K562 (cell line): ENCODE results near the gene MGAT4B. TPM values are rescaled to one million over a fixed set of nuclear protein-coding genes. Genes with fewer than 3 reads are reported as not detected.

Experiments used
- DPF2 ChIP-seq: fragments of 450-650 bp; IDR thresholded peaks from 2 replicates; pipeline ENCODE4 v1.6.1; 2016
- EP400 ChIP-seq: fragments of 450-650 bp; IDR thresholded peaks from 2 replicates; pipeline ENCODE4 v1.6.1; 2017; ENCODE audit warnings: antibody characterized with exemption, mild to moderate bottlenecking, moderate library complexity
- FOXM1 ChIP-seq, 2 experiments: fragments of 450-650 bp in 1 of 2; sonication (generic) in 1 of 2; formaldehyde crosslinking in 1 of 2; IDR thresholded peaks; 2 replicates each; pipeline versions ENCODE4 v1.6.1 to v1.9.0; 2017 to 2022; ENCODE audit warnings: low read depth in 2 of 2, mild to moderate bottlenecking in 2 of 2, missing genetic modification reagents in 1 of 2, moderate library complexity in 1 of 2
- GTF2A2 ChIP-seq: IDR thresholded peaks from 2 replicates; pipeline ENCODE4 v1.6.1; 2016; ENCODE audit warnings: mild to moderate bottlenecking, missing genetic modification characterization, missing compliant biosample characterization
- KDM4B ChIP-seq, 2 experiments: fragments of 450-650 bp in 1 of 2; sonication (generic) in 1 of 2; IDR thresholded peaks; 2 replicates each; pipeline ENCODE4 v1.6.1; 2016 to 2017; ENCODE audit warnings: borderline replicate concordance in 2 of 2, antibody characterized with exemption in 1 of 2, low read depth in 1 of 2, mild to moderate bottlenecking in 1 of 2
- POLR2A ChIP-seq: fragments of 450-650 bp; conservative IDR thresholded peaks from 2 replicates; pipeline ENCODE4 v1.6.1; 2016
- RBFOX2 ChIP-seq: fragments of 200-400 bp; formaldehyde crosslinking; IDR thresholded peaks from 2 replicates; pipeline ENCODE4 v1.6.1; 2017; ENCODE audit warnings: low read depth, mild to moderate bottlenecking, low read length, moderate library complexity
- RUNX1 ChIP-seq: sonication (generic); IDR thresholded peaks from 2 replicates; pipeline ENCODE4 v1.6.1; 2016; ENCODE audit warnings: antibody characterized with exemption, low read depth
- TAL1 ChIP-seq: fragments of 450-650 bp; IDR thresholded peaks from 2 replicates; pipeline ENCODE4 v1.6.1; 2016; ENCODE audit warnings: mild to moderate bottlenecking
- polyA plus RNA-seq, 8 experiments: library from polyadenylated mRNA; depleted of rRNA in 4 of 8; stranded (reverse) in 5 of 8; unstranded in 3 of 8; fragments of >200 nt; fragmentation: Nextera tagmentation in 2 of 8; fragmentation: Illumina TruSeq in 1 of 8; extraction: Ambion mirVana in 2 of 8; extraction: Trizol in 1 of 8; gene quantifications; 2 replicates each; pipeline versions ENCODE4 v1.2.1 to v1.2.3, GENCODE V29; 2011 to 2014; ENCODE audit warnings: inconsistent platforms in 1 of 8, missing spikeins in 1 of 8
- total RNA-seq, 7 experiments: library from RNA; depleted of rRNA in 6 of 7; stranded (reverse); fragments of >200 nt in 6 of 7; fragmentation: Illumina TruSeq in 2 of 7; extraction: Trizol in 2 of 7; gene quantifications; 2 replicates each; pipeline versions ENCODE4 v1.2.1 to v1.2.3, GENCODE V29; 2011 to 2021; ENCODE audit warnings: low replicate concordance in 1 of 7
- TF ChIP-seq, protein P1 (sequence below): sonication (generic); formaldehyde crosslinking; IDR thresholded peaks from 2 replicates; pipeline ENCODE4 v1.8.1; 2023; ENCODE audit warnings: missing genetic modification reagents, mild to moderate bottlenecking, borderline replicate concordance
- TF ChIP-seq, protein P2 (sequence below): fragments of 250-450 bp; sonication (Bioruptor Pico); IDR thresholded peaks from 2 replicates; pipeline ENCODE4 v1.5.0; 2021; ENCODE audit warnings: mild to moderate bottlenecking, borderline replicate concordance

MGAT4B gene
- total and polyA plus RNA-seq, 9 of the 15 experiments (the other 6 are each of a cell fraction or from before 2014, with no cell fraction given) = 0.34 to 133 (median 75.4) TPM

DNA sequence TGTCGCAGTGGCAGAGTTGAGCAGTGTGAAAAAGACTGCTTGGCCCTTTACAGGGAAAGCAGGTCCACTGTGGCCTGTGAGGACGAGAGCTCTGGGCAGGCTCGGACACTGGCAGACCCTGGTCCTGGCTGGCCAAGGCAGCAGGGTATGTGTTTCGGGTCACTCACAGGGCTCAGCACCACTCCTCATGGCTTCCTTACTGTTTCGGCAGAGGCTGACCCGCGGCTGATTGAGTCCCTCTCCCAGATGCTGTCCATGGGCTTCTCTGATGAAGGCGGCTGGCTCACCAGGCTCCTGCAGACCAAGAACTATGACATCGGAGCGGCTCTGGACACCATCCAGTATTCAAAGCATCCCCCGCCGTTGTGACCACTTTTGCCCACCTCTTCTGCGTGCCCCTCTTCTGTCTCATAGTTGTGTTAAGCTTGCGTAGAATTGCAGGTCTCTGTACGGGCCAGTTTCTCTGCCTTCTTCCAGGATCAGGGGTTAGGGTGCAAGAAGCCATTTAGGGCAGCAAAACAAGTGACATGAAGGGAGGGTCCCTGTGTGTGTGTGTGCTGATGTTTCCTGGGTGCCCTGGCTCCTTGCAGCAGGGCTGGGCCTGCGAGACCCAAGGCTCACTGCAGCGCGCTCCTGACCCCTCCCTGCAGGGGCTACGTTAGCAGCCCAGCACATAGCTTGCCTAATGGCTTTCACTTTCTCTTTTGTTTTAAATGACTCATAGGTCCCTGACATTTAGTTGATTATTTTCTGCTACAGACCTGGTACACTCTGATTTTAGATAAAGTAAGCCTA is 29.8 kb upstream of the MGAT4B start (continued):
- TF ChIP-seq KDM4B (IDR thresholded peaks at IDR 0.05; ENCODE audit: borderline replicate concordance in 2 of 2, low read depth in 1 of 2) (no peak), TAL1 (0 out of 2 replicates have a peak, but pooled peaks have one; percentile 7), GTF2A2 (tag) (no peak), FOXM1 (IDR thresholded peaks at IDR 0.05; ENCODE audit: low read depth) (peak; percentile 47; the same call in 1 of the 2 replicates), FOXM1 (CRISPR knock-in tag; IDR thresholded peaks at IDR 0.05; ENCODE audit: low read depth) (no peak), RBFOX2 (peak; percentile 55; the same call in 1 of the 2 replicates), POLR2A (peak; percentile 73), EP400 (no peak), DPF2 (peak; percentile 51; the same call in 1 of the 2 replicates), RUNX1 (no peak)
- TF ChIP-seq, protein P1, sequence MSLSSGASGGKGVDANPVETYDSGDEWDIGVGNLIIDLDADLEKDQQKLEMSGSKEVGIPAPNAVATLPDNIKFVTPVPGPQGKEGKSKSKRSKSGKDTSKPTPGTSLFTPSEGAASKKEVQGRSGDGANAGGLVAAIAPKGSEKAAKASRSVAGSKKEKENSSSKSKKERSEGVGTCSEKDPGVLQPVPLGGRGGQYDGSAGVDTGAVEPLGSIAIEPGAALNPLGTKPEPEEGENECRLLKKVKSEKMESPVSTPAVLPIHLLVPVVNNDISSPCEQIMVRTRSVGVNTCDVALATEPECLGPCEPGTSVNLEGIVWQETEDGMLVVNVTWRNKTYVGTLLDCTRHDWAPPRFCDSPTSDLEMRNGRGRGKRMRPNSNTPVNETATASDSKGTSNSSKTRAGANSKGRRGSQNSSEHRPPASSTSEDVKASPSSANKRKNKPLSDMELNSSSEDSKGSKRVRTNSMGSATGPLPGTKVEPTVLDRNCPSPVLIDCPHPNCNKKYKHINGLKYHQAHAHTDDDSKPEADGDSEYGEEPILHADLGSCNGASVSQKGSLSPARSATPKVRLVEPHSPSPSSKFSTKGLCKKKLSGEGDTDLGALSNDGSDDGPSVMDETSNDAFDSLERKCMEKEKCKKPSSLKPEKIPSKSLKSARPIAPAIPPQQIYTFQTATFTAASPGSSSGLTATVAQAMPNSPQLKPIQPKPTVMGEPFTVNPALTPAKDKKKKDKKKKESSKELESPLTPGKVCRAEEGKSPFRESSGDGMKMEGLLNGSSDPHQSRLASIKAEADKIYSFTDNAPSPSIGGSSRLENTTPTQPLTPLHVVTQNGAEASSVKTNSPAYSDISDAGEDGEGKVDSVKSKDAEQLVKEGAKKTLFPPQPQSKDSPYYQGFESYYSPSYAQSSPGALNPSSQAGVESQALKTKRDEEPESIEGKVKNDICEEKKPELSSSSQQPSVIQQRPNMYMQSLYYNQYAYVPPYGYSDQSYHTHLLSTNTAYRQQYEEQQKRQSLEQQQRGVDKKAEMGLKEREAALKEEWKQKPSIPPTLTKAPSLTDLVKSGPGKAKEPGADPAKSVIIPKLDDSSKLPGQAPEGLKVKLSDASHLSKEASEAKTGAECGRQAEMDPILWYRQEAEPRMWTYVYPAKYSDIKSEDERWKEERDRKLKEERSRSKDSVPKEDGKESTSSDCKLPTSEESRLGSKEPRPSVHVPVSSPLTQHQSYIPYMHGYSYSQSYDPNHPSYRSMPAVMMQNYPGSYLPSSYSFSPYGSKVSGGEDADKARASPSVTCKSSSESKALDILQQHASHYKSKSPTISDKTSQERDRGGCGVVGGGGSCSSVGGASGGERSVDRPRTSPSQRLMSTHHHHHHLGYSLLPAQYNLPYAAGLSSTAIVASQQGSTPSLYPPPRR (CRISPR knock-in tag) = no peak
- TF ChIP-seq, protein P2, sequence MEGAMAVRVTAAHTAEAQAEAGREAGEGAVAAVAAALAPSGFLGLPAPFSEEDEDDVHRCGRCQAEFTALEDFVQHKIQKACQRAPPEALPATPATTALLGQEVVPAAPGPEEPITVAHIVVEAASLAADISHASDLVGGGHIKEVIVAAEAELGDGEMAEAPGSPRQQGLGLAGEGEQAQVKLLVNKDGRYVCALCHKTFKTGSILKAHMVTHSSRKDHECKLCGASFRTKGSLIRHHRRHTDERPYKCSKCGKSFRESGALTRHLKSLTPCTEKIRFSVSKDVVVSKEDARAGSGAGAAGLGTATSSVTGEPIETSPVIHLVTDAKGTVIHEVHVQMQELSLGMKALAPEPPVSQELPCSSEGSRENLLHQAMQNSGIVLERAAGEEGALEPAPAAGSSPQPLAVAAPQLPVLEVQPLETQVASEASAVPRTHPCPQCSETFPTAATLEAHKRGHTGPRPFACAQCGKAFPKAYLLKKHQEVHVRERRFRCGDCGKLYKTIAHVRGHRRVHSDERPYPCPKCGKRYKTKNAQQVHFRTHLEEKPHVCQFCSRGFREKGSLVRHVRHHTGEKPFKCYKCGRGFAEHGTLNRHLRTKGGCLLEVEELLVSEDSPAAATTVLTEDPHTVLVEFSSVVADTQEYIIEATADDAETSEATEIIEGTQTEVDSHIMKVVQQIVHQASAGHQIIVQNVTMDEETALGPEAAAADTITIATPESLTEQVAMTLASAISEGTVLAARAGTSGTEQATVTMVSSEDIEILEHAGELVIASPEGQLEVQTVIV = no peak
